Sigmoid colon (tissue), 7 donors: ENCODE data around the gene PRPH2. TPM values are rescaled to one million over a fixed set of nuclear protein-coding genes. Genes with fewer than 3 reads are reported as not detected.
A peak's percentile ranks its signal among the peaks of the same experiment; 100 is the strongest.

Source experiments
- DNase-seq: peaks from one replicate; pipeline ENCODE4 v3.0.0-alpha.2; 2019
- H3K27ac ChIP-seq, 4 donors: fragments of 200-600 bp; sonication (generic); one replicate each; pipeline ENCODE4 v1.5.1; 2016 to 2019; ENCODE audit warnings: mild to moderate bottlenecking in 1 of 4
- H3K27me3 ChIP-seq, 3 donors: fragments of 200-600 bp; sonication (generic); one replicate each; pipeline ENCODE4 v1.5.1; 2019; ENCODE audit warnings: mild to moderate bottlenecking in 1 of 3
- H3K36me3 ChIP-seq, 4 donors: fragments of 200-600 bp; sonication (generic); one replicate each; pipeline ENCODE4 v1.5.1; 2016 to 2019
- H3K4me1 ChIP-seq, 4 donors: fragments of 200-600 bp; sonication (generic); one replicate each; pipeline ENCODE4 v1.5.1; 2017 to 2019
- H3K4me3 ChIP-seq, 4 donors: fragments of 200-600 bp; sonication (generic); one replicate each; pipeline ENCODE4 v1.5.1; 2017 to 2019; ENCODE audit warnings: mild to moderate bottlenecking in 2 of 4, moderate library complexity in 1 of 4
- H3K9me3 ChIP-seq, 4 donors: fragments of 200-600 bp in 3 of 4; sonication (generic) in 3 of 4; one replicate each; pipeline versions ENCODE4 v1.5.1 to v1.6.1; 2013 to 2019
- EP300 ChIP-seq, 4 donors: sonication (generic); formaldehyde crosslinking; IDR thresholded peaks; one replicate each; pipeline ENCODE4 v1.6.1; 2017; ENCODE audit warnings: antibody characterized with exemption in 4 of 4
- POLR2A ChIP-seq, 2 donors: fragments of 450-650 bp; IDR thresholded peaks; one replicate each; pipeline ENCODE4 v1.6.1; 2016; ENCODE audit warnings: antibody characterized with exemption in 2 of 2, mild to moderate bottlenecking in 2 of 2, moderate library complexity in 2 of 2
- POLR2AphosphoS5 ChIP-seq, 4 donors: sonication (generic); formaldehyde crosslinking; IDR thresholded peaks; one replicate each; pipeline ENCODE4 v1.6.1; 2017; ENCODE audit warnings: antibody characterized with exemption in 4 of 4
- WGBS, 2 donors: extraction: QIAGEN DNeasy Blood & Tissue Kit; methylation state at CpG; one replicate each; pipeline ENCODE4 v1.1.7; 2013; 5-methylcytosine and 5-hydroxymethylcytosine counted together
- intact Hi-C: fragments of 100-400 bp; cut with DNase I; formaldehyde crosslinking; loops from one replicate; pipeline ENCODE4 v1.15.1; 2023
- polyA plus RNA-seq, 3 donors: library from polyadenylated mRNA; stranded (reverse); fragments of 200-250 nt; gene quantifications; one replicate each; pipeline ENCODE4 v1.2.3, GENCODE V29; 2013
- total RNA-seq, 4 donors: library from RNA; depleted of rRNA; stranded (reverse); fragments of >200 nt; gene quantifications; one replicate each; pipeline ENCODE4 v1.1.0, GENCODE V29; 2016
- TF ChIP-seq, protein P1 (sequence below), 4 experiments: fragments of 450-650 bp in 3 of 4; fragments of 200-600 bp in 1 of 4; IDR thresholded peaks; one replicate each; pipeline ENCODE4 v1.5.1; 2016 to 2019; ENCODE audit warnings: antibody characterized with exemption in 4 of 4, mild to moderate bottlenecking in 3 of 4, moderate library complexity in 2 of 4
- donor health status: healthy with polysubstance abuse.
- donor health status: Bipolar disorder and iron deficiency.
- donor health status: healthy.

Gene PRPH2
- total and polyA plus RNA-seq, 7 donors: under 0.01 to 3.5 (median 0.71) TPM; not detected in 1

DNA sequence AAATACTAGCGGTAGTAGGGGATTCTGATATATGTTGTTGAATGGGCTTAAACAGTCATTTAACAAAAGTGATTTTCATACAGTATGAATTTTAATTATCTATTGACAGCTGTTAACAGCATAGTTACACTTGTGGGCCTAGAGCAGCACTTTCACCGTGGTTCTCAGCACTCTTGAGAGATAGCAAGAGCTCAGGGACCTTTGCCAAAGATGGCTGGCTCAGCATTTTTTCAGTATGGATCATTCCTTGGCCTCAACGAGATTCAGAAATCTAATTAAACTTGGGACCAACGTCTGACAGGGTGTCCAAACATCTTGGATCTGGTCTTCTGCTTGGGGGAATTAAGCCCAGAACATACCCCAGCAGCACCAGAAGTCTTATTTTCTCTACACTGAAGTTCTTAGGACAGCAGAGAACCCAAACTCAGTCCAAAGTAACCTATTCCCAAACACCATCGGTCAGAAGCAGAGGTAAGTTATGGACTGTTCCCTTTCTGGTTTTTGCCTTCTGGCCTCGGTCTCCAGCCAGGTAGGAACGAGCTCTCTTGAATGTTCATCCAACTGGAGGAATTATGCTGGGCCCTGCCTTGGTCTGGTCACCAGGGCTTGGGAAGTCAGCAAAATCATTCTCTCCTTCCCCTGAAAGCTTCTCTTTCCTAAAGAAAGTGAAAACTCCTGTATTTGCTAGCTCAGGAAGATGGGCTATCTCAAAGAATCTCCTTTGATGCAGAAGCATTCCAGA lies 25.7 kb downstream of the PRPH2 start:
- TF ChIP-seq POLR2A (IDR thresholded peaks at IDR 0.05) (no peak), POLR2AphosphoS5 (IDR thresholded peaks at IDR 0.05) (no peak), EP300 (IDR thresholded peaks at IDR 0.05) (no peak)
- TF ChIP-seq, protein P1, sequence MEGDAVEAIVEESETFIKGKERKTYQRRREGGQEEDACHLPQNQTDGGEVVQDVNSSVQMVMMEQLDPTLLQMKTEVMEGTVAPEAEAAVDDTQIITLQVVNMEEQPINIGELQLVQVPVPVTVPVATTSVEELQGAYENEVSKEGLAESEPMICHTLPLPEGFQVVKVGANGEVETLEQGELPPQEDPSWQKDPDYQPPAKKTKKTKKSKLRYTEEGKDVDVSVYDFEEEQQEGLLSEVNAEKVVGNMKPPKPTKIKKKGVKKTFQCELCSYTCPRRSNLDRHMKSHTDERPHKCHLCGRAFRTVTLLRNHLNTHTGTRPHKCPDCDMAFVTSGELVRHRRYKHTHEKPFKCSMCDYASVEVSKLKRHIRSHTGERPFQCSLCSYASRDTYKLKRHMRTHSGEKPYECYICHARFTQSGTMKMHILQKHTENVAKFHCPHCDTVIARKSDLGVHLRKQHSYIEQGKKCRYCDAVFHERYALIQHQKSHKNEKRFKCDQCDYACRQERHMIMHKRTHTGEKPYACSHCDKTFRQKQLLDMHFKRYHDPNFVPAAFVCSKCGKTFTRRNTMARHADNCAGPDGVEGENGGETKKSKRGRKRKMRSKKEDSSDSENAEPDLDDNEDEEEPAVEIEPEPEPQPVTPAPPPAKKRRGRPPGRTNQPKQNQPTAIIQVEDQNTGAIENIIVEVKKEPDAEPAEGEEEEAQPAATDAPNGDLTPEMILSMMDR (IDR thresholded peaks at IDR 0.05): no peak
- peak overlapping the region in 3 of 4 donors; percentile 48 to 60 (median 53) for H3K27ac ChIP-seq
- WGBS, 2 donors: 80 to 82% methylated on average over 7 of the region's 7 CpGs
- H3K4me1 ChIP-seq: peaks cover 0 to 54% (median 29%) of the 10 kb centered on the region in 4 donors
- H3K9me3 ChIP-seq: no peaks in the 10 kb centered on the region
- H3K27me3 ChIP-seq: no peaks in the 10 kb centered on the region
- no peak overlapping the region for H3K4me3 ChIP-seq
- intact Hi-C loops: no loop called here
- DNase-seq: no peak
- peaks cover 0 to 27% (median 6%) of the 10 kb centered on the region in 4 donors for H3K36me3 ChIP-seq

DNA sequence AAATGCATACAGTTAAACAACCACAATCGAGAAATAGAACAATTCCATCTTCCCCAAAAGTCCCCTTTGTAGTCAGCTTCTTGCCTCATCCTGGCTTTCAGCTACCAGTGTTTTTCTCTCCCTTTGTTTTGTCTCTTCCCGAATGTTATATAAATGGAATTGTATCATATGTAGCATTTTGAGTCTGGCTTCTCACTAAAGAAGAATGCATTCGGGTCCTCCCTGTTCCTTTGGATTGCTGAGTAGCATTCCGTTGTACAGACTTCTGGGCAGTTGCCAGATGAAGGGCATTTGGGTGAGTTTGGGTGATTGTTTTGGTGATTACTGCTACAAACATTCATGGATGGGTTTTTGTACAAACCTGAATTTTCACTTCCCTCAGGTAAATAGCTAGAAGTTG lies 27.8 kb downstream of the PRPH2 start:
- Histone ChIP-seq H3K36me3 (peaks cover 0 to 48% (median 21%) of the 10 kb centered on the region in 4 donors), H3K9me3 (no peaks in the 10 kb centered on the region), H3K27ac (peak overlapping the region; percentile 33 to 75 (median 69)), H3K27me3 (no peaks in the 10 kb centered on the region), H3K4me1 (peaks cover 0 to 54% (median 29%) of the 10 kb centered on the region in 4 donors), H3K4me3 (no peak overlapping the region)
- TF ChIP-seq, protein P1 (IDR thresholded peaks at IDR 0.05): no peak
- no peak for TF ChIP-seq POLR2A (IDR thresholded peaks at IDR 0.05)
- TF ChIP-seq EP300 (IDR thresholded peaks at IDR 0.05): no peak
- no peak for TF ChIP-seq POLR2AphosphoS5 (IDR thresholded peaks at IDR 0.05)
- DNase-seq: no peak
- WGBS, 2 donors: 81 to 84% methylated on average over 4 of the region's 4 CpGs
- intact Hi-C loops: loop anchor here (5.0 kb wide), 1 partner anchor 33 kb away; no protein-coding TSS in a partner anchor

DNA sequence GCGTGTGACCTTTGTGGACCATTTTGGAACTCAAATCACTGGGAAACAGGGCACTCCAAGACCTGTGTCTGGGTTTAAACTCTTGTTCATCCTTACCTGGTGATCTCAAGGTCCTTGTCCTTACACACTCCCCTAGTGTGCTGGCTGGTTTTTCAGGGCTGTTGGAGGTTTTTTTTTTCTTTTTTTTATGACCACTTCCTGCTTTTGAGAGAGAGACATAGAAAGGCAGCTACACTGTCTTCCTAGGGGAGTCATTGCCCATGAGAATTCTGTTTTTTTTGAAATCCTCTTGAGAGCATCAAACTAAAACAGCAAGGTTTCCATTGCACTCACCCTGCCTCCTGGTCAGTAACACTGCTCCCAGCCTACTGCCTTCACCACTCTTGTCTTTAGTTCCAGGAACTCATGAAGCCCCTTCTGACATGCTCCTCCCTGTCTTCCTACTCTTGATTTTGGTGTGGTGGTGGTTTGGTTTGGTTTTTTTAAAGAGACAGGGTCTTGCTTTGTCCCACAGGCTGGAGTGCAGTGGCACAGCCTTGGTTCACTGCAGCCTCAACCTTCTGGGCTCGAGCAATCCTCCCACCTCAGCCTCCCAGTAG lies 28.6 kb downstream of the PRPH2 start:
- Histone ChIP-seq H3K27ac (peak overlapping the region in 3 of 4 donors; percentile 69 to 75 (median 69)), H3K4me3 (no peak overlapping the region), H3K4me1 (peaks cover 0 to 54% (median 29%) of the 10 kb centered on the region in 4 donors), H3K27me3 (no peaks in the 10 kb centered on the region), H3K36me3 (peaks cover 6 to 56% (median 29%) of the 10 kb centered on the region in 4 donors), H3K9me3 (no peaks in the 10 kb centered on the region)
- intact Hi-C loops: loop anchor here (5.0 kb wide), 1 partner anchor 33 kb away; no protein-coding TSS in a partner anchor
- DNase-seq: no peak
- TF ChIP-seq POLR2A (IDR thresholded peaks at IDR 0.05): no peak
- no peak for TF ChIP-seq POLR2AphosphoS5 (IDR thresholded peaks at IDR 0.05)
- TF ChIP-seq EP300 (IDR thresholded peaks at IDR 0.05): no peak
- TF ChIP-seq, protein P1 (IDR thresholded peaks at IDR 0.05): no peak
- WGBS, 2 donors: 92 to 96% methylated on average over 2 of the region's 2 CpGs

DNA sequence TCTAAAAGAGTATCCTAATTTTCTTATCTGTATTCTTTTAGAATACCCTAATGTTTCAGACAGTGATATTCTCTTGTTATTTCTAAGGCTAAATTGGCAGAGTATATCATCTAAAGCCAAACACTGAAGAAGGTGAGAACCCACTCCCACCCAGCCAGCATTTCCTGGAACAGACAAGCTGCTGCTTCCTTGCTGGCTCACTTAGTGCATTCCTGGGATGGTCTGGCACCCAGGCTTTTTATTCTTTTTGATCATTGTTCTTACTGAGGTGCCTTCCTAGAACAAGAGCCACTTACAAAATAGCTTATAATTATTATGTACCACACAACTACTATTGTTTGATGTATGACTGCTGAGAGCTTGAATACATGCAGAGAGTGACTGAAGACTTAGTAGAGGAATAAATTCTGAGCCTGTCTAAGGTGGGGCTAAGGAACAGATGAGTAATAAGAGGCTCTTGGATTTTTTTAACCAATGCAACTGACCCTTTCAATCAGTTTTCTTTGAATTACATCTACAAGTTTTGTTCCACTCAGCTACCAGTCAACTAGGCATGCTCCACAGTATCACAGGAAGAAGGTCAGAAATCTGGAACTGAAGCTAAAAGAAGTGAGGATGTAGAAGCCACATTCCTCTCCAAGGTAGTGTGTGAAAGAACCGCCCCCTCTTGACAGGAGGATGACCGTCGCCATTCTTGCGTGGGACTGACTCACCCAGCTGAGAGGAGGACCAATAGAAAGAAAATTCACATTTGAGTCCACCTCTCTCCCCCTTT lies 30.1 kb downstream of the PRPH2 start:
- TF ChIP-seq POLR2AphosphoS5 (IDR thresholded peaks at IDR 0.05) (no peak), EP300 (IDR thresholded peaks at IDR 0.05) (no peak), POLR2A (IDR thresholded peaks at IDR 0.05) (no peak)
- TF ChIP-seq, protein P1 (IDR thresholded peaks at IDR 0.05): no peak

More for the DNA sequence above, 30.1 kb downstream of the PRPH2 start:
- no peaks in the 10 kb centered on the region for H3K27me3 ChIP-seq
- H3K4me3 ChIP-seq: no peak overlapping the region
- peaks cover 16 to 71% (median 39%) of the 10 kb centered on the region in 4 donors for H3K36me3 ChIP-seq
- H3K9me3 ChIP-seq: no peaks in the 10 kb centered on the region
- WGBS, 2 donors: 80 to 92% methylated on average over 4 of the region's 4 CpGs
- DNase-seq: no peak
- peak overlapping the region; percentile 55 to 75 (median 69) for H3K27ac ChIP-seq
- intact Hi-C loops: loop anchor here (5.0 kb wide), 1 partner anchor 35 kb away; no protein-coding TSS in a partner anchor
- H3K4me1 ChIP-seq: peaks cover 0 to 52% (median 29%) of the 10 kb centered on the region in 4 donors
